Loucy (cell line): Measurements from ENCODE around the gene ADAMTS14.

Experiments used
- H2AFZ ChIP-seq: fragments of 200-600 bp; sonication (generic); 2 replicates; pipeline ENCODE4 v1.6.0; 2016; ENCODE audit warnings: antibody characterized with exemption, mild to moderate bottlenecking, low read length, moderate library complexity
- H3F3A ChIP-seq: fragments of 200-600 bp; 2 replicates; pipeline ENCODE4 v1.6.0; 2016; ENCODE audit warnings: antibody characterized with exemption, low read depth, mild to moderate bottlenecking
- H3K27me3 ChIP-seq: fragments of 200-600 bp; sonication (generic); 2 replicates; pipeline ENCODE4 v1.6.1; 2014; ENCODE audit warnings: low read length, mild to moderate bottlenecking; ENCODE audit not compliant: insufficient read depth, poor library complexity, severe bottlenecking
- H3K36me3 ChIP-seq: fragments of 200-600 bp; sonication (generic); 2 replicates; pipeline ENCODE4 v1.6.1; 2016; ENCODE audit warnings: low read length; ENCODE audit not compliant: insufficient read depth
- H3K4me1 ChIP-seq: fragments of 200-600 bp; sonication (generic); 2 replicates; pipeline ENCODE4 v1.5.1; 2014; ENCODE audit warnings: low read length, mild to moderate bottlenecking; ENCODE audit not compliant: insufficient read depth, poor library complexity, severe bottlenecking
- H3K4me2 ChIP-seq: fragments of 200-600 bp; sonication (generic); 2 replicates; pipeline ENCODE4 v1.6.0; 2014; ENCODE audit warnings: antibody characterized with exemption, low read length, low read depth, mild to moderate bottlenecking; ENCODE audit not compliant: poor library complexity, severe bottlenecking
- H3K4me3 ChIP-seq: fragments of 200-600 bp; sonication (generic); 2 replicates; pipeline ENCODE4 v1.5.1; 2014; ENCODE audit warnings: low read length, mild to moderate bottlenecking, mixed read lengths; ENCODE audit not compliant: poor library complexity, severe bottlenecking
- H3K79me2 ChIP-seq: fragments of 200-600 bp; sonication (generic); 2 replicates; pipeline ENCODE4 v1.6.1; 2014; ENCODE audit warnings: low read length; ENCODE audit not compliant: insufficient read depth
- H3K9ac ChIP-seq: fragments of 200-600 bp; sonication (generic); 2 replicates; pipeline ENCODE4 v1.6.0; 2014; ENCODE audit warnings: mild to moderate bottlenecking, low read depth, low read length, moderate library complexity; ENCODE audit not compliant: poor library complexity, severe bottlenecking
- H3K9me2 ChIP-seq: fragments of 200-600 bp; sonication (generic); replicated peaks from 2 replicates; pipeline ENCODE4 v1.6.1; 2016; ENCODE audit warnings: low read depth, low read length, mixed read lengths
- H3K9me3 ChIP-seq: fragments of 200-600 bp; sonication (generic); 2 replicates; pipeline ENCODE4 v1.6.1; 2014; ENCODE audit warnings: mild to moderate bottlenecking, antibody characterized with exemption, low read length, low read depth; ENCODE audit not compliant: insufficient read depth
- H4K20me1 ChIP-seq: fragments of 200-600 bp; sonication (generic); 2 replicates; pipeline ENCODE4 v1.6.0; 2014; ENCODE audit warnings: antibody characterized with exemption, low read length, mild to moderate bottlenecking; ENCODE audit not compliant: insufficient read depth, poor library complexity, severe bottlenecking
- CTCF ChIP-seq: fragments of 200-600 bp; sonication (generic); conservative IDR thresholded peaks from 2 replicates; pipeline ENCODE4 v1.5.1; 2014; ENCODE audit warnings: mild to moderate bottlenecking, antibody characterized with exemption, low read length
- EZH2phosphoT487 ChIP-seq: fragments of 200-600 bp; IDR thresholded peaks from 2 replicates; pipeline ENCODE4 v1.6.1; 2018; ENCODE audit warnings: antibody characterized with exemption, mild to moderate bottlenecking, moderate library complexity, borderline replicate concordance

ADAMTS14 gene

GRCh38 chr10:70791386-70792039, 119.2 kb downstream of the ADAMTS14 start:
- H2AFZ ChIP-seq = peak overlapping the region; percentile 52
- no peaks in the 10 kb centered on the region for H4K20me1 ChIP-seq
- H3K4me3 ChIP-seq = peak overlapping the region; percentile 34
- H3K4me2 ChIP-seq = peak overlapping the region; percentile 64
- no peaks in the 10 kb centered on the region for H3K79me2 ChIP-seq
- H3K9me3 ChIP-seq = no peaks in the 10 kb centered on the region
- TF ChIP-seq EZH2phosphoT487 (no peak), CTCF (no peak)
- H3K36me3 ChIP-seq = no peaks in the 10 kb centered on the region
- peaks cover 34% of the 10 kb centered on the region for H3K4me1 ChIP-seq
- no peaks in the 10 kb centered on the region for H3K27me3 ChIP-seq
- H3K9me2 ChIP-seq = no peaks in the 10 kb centered on the region
- peak overlapping the region; percentile 4 for H3K9ac ChIP-seq
- no peaks in the 10 kb centered on the region; the same call in 1 of the 2 replicates for H3F3A ChIP-seq

GRCh38 chr10:70795613-70796012, 123.3 kb downstream of the ADAMTS14 start:
- Histone ChIP-seq H3K36me3 (no peaks in the 10 kb centered on the region), H3K4me1 (peaks cover 18% of the 10 kb centered on the region), H4K20me1 (no peaks in the 10 kb centered on the region), H3F3A (no peaks in the 10 kb centered on the region), H3K9ac (no peak overlapping the region), H3K4me3 (no peak overlapping the region), H2AFZ (no peak overlapping the region), H3K27me3 (no peaks in the 10 kb centered on the region), H3K9me3 (no peaks in the 10 kb centered on the region), H3K79me2 (no peaks in the 10 kb centered on the region), H3K9me2 (no peaks in the 10 kb centered on the region), H3K4me2 (no peak overlapping the region)
- no peak for TF ChIP-seq EZH2phosphoT487
- TF ChIP-seq CTCF = no peak

GRCh38 chr10:70797840-70798239, 125.5 kb downstream of the ADAMTS14 start:
- no peak overlapping the region for H3K9ac ChIP-seq
- H3K9me3 ChIP-seq = no peaks in the 10 kb centered on the region
- no peak overlapping the region for H3K4me3 ChIP-seq
- no peaks in the 10 kb centered on the region for H3K36me3 ChIP-seq
- H3K4me2 ChIP-seq = no peak overlapping the region
- no peak for TF ChIP-seq EZH2phosphoT487
- TF ChIP-seq CTCF = no peak
- H3K9me2 ChIP-seq = no peaks in the 10 kb centered on the region
- H3K27me3 ChIP-seq = no peaks in the 10 kb centered on the region
- 0 out of 2 replicates have a peak, but pooled peaks cover 3% of the 10 kb centered on the region for H3F3A ChIP-seq
- H3K79me2 ChIP-seq = no peaks in the 10 kb centered on the region
- H2AFZ ChIP-seq = no peak overlapping the region
- no peaks in the 10 kb centered on the region for H4K20me1 ChIP-seq
- no peaks in the 10 kb centered on the region for H3K4me1 ChIP-seq
